Activated CD4-positive, alpha-beta T cell treated with anti-CD3 and anti-CD28 coated beads, Interleukin-2, amount 50 U/mL, for 16 hours (primary cell): Measurements from ENCODE around the gene ZNF716.
"Not testable (repeated sequence)": the region's sequence is repeated elsewhere in the genome, so short reads cannot be mapped to it uniquely, and the experiment has no call there.

Experiments
- DNase-seq: peaks from one replicate; pipeline ENCODE4 v3.0.0-alpha.2; 2020

Gene ZNF716

DNA sequence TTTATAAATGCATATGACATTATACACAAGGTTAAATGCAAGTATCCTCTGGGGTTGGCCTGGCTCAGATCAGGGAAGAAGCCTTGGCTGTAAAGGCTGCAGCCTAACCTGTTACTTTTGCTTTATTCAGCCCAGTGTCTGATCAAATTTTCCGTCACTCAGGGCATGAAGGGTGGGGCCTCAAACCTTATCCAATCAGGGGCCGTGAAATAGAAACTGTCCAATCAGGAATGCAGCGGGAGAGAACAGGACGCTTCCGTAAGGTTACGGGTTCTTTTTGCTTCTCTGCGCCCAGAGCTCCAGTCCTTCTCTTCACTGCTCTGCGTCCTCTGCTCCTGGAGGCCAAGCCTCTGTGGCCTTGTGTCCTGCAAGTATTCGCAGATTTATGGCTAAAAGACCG, at the start of gene ZNF716:
ZNF716 (plus strand) TSS at position 274 of the 400 bp plus-strand sequence; CDS start at position 386, 112 bp downstream.
- no peak for DNase-seq

- DNase-seq: no peak
Measured at GRCh38 chr7:57400531-57401155, 49.3 kb upstream of the ZNF716 start.

GRCh38 chr7:57403051-57403450, 46.9 kb upstream of the ZNF716 start:
- not testable (repeated sequence) for DNase-seq

- DNase-seq: no peak
Measured at GRCh38 chr7:57403601-57404342, 46.2 kb upstream of the ZNF716 start.

DNA sequence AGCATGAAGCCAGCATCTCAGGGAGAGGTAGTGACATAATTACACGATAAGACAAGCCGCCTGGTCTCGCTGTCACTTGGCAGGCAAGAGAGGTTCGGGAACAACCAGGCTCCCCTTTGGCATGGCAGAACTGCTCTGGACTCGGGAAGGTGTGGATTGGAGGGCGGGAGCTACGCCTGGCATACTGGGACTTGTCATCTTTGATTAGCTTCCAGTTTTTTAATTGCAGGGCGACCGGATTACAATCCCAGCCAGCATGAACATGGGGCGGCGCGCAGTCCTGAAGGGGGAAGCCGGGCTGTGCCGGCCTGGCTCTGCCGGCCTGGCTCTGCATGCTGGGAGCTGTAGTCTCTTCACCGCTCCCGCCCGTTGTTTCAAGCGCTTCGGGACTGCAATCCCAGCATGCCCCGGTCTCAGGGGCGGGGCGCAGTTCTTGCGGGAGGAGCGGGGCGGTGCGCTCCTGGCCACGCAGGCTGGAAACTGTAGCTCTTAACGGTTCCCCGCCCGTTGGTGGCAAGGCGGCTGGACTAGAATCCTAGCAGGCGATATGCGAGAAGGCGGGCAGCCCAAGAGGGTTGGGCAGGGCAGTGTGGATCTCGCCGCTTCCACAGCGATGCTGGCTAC, 45.5 kb upstream of the ZNF716 start:
- DNase-seq: no peak

DNA sequence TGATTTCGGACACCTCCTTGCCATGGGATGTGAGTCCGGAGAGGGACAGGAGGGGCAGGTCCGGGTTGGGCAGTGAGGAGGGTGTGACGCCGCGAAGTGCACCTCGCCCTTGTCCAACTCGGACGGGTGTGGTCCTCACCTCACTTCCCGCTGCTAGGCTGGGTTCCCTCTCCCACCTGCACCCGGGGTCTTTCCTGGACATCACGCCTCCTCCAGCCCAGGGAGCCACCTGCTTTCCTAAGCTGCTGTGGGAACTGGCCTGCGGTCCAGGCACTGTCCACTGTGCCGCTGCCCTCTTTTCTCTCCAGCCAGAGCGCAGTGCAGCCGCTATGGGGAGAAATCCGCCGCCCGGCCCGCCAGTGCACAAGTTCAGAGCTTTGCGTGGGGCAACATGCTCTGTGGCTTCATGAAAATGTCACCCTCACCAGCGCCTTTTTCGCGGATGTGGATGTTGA, 45.0 kb upstream of the ZNF716 start:
- DNase-seq: no peak

DNA sequence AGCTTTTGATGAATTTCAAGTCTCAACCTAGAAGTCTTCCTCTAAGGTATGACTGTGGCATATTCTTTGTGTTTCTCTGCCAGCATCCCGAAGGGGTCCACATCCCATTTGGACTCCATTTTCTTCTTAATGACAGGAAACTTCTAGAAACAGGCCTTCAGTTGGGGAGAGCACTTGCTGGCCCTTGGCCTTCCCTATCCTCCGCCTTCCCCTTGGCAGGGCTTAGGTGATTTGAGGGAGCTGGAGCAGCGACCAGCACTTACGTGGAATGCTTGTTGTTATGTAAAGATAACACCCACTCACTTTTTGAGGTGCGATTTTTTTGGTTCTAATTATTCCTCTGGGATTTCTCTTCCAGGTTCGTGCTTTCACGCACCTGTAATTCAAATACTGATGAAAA, 42.9 kb upstream of the ZNF716 start:
- no peak for DNase-seq

DNA sequence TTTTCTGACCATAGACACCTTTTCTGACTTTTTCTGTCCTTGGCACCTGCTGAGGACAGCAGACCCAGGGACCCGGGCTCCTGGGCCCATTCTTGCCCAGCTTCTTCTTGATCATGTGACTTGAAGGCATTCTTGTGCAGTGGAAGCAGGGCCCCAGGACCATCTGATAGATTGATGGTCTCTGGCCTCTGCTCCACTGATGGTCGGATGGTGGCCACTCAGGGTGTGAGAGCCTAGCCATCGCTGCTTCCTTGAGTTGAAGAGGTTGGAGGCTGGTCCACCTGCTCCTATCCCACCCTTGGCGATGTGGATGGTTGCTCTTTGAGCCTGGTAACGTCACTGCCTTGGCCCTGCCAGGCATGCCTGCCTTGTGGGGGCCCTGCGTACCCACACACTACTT, 37.8 kb upstream of the ZNF716 start:
- DNase-seq: no peak

DNA sequence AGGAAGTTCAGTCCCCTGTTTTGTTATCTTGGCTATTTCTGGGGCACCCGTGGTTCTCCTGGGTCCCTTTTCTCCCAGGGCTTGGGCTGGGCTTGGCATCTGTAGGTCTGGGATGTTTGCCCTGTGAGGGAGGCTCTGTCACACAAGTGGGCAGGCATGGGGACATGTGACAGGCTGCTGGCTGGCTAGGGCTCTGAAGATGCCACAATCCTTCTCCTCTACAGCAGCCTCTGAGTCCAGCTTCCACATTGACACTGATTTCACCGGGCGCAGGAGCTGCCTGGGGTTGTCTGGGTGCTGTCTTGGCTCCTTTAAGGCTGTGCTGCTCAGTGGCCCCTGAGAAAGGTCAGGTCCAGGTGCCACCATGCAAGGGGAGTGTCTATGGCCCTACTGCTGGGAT, 37.4 kb upstream of the ZNF716 start:
- DNase-seq: no peak

GRCh38 chr7:57413529-57414398, 36.2 kb upstream of the ZNF716 start:
- no peak for DNase-seq

DNA sequence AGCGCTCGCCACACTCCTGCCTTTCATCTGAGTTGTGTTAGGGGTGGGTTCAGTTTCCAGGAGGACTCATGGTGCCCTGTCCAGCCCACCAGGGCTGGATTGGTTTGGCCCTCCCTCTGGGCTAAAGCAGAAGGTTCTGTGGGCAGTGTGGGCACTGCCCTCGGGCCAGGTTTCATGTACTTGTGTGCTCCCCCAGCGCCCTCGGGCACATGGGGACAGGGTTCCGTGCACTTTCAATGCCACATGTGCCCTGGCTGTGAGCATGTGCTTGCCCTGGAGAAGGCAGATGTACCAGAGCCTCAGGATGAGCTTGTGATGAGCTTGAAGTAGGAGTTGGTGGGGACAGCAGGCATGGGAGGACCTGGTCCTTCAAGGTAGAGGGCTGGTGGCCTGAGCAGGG, 35.6 kb upstream of the ZNF716 start:
- no peak for DNase-seq

- no peak for DNase-seq
Measured at GRCh38 chr7:57414852-57415251, 35.1 kb upstream of the ZNF716 start.

- DNase-seq: no peak
Measured at GRCh38 chr7:57415326-57415725, 34.7 kb upstream of the ZNF716 start.

GRCh38 chr7:57415730-57416129, 34.2 kb upstream of the ZNF716 start:
- DNase-seq: no peak

DNA sequence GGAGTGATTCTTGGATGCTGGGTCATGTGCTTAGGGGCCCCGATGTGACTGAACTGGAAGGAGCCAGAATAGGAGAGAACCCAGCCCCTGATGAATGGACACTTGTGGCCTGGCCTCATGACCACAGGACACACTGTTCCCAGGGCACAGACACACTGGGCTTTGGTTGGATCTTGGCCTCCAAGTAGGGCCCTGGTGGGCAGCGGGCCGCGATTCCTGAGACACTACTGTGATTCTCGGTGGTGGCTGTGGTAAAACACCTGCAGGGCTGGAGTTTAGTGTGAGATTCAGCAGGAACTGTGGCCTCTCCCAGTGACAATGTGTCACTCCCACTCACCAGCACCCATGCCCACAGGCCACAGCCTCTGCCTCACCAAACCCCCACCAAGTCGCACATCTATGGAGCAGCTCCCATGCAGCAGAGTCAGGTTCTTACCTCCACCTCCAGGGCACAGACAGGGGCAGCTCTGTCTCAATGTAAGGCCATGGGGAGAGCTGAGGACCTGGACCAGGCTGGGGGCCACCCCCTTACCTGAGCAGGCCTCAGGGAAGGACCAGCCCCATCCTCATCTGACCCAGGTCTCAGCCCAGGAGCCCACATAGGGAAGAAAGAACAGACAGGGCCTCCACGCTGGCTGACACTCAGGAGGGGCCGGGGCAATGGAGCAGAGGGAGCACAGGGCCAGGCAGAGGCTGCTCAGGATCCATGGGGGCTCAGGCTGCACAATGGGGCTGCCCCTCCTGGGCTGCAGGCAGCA, 33.2 kb upstream of the ZNF716 start:
- DNase-seq: no peak

DNA sequence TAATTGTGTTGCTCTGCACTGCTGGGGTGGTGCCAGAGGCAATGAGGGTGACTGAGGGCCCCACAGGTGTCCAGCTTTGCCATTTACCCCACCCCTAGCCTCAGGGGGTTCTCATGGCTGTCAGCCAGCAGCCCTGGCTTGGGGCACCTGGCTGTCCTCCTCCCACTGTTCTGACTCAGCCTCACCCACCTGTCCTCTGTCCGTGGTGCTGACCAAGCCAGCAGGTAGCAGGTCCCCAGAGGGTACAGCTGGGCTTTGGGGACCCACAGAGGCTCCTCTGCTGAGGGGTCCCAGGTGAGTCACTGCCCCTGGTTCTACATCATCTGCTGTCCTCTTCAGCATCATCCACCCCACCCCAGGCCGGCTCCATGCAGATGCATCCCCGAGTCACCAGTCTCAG, 32.2 kb upstream of the ZNF716 start:
- DNase-seq: no peak

DNA sequence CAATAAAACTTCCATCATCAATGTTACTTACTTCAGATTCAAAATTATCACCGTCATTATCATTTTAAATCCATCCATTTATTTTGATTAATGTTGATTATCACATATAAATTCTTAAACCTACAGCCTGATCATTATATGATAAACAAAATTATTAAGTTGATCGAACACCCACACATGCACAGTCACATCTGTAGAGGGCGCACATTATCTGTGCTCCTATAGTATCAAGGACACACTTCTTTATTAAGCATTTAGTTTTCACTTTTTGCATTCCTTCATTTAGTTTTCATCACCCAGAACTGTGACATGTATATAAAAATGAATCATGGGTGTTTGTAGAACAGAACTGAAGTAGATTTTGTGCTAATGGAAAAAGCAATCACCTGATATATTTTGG, 26.2 kb upstream of the ZNF716 start:
- no peak for DNase-seq

DNA sequence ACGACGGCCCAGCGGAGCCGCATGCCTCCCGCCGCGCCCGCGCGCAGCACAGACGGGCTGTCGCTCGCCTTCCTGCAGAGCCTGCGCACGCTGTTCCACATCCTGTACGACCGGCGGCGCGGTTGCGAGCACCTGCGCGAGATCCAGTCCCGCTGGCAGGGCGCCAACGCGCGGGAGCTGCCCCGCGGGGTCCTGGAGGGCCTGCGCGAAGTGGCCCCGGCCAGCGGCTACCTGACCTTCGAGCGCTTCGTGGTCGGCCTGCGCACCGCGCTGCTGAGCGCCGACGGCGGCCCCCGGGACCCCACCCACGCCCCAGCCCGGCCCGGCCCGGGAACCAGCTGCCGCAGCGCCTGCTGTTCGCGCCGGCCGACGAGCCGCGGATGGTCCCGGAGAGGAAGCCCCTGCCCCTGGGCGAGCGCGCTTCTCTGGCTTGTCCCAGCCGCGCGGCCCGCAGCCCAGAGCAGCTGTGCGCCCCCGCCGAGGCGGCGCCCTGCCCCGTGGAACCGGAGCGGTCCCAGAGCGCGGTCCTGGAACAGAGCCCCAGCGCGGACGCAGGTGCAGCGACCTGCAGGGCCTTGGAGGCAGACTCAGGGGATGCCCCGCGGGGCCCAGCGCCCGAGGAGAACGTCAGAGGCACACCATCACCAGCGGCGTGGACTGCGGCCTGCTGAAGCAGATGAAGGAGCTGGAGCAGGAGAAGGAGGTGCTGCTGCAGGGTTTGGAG, 25.3 kb upstream of the ZNF716 start:
- DNase-seq: no peak

GRCh38 chr7:57425239-57425944, 24.6 kb upstream of the ZNF716 start:
- DNase-seq: no peak

- no peak for DNase-seq
Measured at GRCh38 chr7:57425969-57426628, 23.9 kb upstream of the ZNF716 start.

- DNase-seq: no peak
Measured at GRCh38 chr7:57426629-57427003, 23.4 kb upstream of the ZNF716 start.
